D721Med (cell line): ENCODE results near the gene GAGE12J.
"Not testable (repeated sequence)": the region's sequence is repeated elsewhere in the genome, so short reads cannot be mapped to it uniquely, and the experiment has no call there.

Experiments
- DNase-seq: peaks from one replicate; pipeline ENCODE4 v3.0.0; 2011; ENCODE audit warnings: low spot score; ENCODE audit not compliant: insufficient read length
- FAIRE-seq: peaks from 2 replicates; lab custom pipeline; 2011; peaks lifted over from hg19 to GRCh38; lab: Jason Lieb, UNC
- CTCF ChIP-seq: IDR thresholded peaks from 2 replicates; pipeline ENCODE4 v1.5.1; 2012; ENCODE audit warnings: mild to moderate bottlenecking, control low read depth; ENCODE audit not compliant: insufficient read depth; ENCODE audit errors: missing control alignments

Gene GAGE12J

DNA sequence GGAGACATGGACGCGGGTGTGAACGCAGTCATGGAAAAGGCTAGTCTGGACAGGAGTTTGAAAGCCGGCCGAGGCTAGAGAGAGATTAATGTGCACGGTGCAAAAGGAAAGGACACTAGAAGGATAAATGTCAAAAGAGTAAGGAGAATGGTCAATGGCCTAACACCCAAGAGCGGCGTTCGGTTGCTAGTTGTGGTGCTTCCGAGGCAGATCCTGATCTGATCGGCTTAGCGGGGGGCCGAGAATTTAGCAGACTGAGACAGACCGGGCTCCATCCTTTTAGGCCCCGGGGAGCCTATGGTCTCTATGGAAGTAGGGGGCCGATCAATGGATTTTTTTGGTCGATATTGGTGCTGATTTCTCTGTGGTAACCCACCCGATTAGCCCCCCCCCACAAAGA is 11.5 kb upstream of the GAGE12J start:
- FAIRE-seq, result no peak

DNA sequence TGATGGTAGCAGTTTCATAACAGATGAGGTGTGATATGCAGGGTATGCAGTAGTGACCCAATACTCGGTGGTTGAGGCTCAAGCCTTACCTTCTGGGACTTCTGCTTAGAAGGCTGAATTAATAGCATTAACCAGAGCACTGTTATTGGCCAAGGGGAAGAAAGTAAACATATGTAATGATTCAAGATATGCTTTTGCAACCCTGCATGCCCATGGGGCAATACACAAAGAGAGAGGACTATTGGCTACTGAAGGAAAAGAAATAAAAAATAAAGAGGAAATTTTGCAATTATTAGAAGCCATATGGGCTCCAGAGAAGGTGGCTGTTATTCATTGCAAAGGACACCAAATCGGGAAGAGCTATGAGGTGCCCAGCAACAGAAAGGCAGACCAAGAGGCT is 9.7 kb upstream of the GAGE12J start:
- no peak for DNase-seq
- FAIRE-seq, result no peak
- no peak for TF ChIP-seq CTCF

More for the DNA sequence above, 11.5 kb upstream of the GAGE12J start:
- DNase-seq, result no peak
- no peak for TF ChIP-seq CTCF

DNA sequence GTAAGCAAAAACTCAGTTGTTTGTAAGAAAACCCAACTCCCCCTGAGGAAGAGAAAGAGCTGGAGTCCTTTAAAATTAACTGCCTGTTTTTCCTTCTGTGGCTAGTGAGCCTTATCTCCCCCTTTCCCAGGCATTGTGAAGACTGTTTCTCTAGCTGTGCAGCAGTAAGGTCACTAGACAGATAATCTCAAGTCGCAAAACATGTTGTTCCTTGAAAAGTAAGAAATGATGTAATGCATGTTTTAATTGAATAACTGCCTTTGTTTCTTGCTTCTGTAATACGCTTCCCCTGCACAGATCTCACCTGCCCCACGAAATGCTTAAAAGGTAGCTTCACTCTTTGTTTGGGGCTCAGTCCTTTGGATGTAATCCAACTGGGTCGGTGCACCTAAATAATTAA is 5.8 kb upstream of the GAGE12J start:
- DNase-seq, result no peak
- no peak for FAIRE-seq
- no peak for TF ChIP-seq CTCF

DNA sequence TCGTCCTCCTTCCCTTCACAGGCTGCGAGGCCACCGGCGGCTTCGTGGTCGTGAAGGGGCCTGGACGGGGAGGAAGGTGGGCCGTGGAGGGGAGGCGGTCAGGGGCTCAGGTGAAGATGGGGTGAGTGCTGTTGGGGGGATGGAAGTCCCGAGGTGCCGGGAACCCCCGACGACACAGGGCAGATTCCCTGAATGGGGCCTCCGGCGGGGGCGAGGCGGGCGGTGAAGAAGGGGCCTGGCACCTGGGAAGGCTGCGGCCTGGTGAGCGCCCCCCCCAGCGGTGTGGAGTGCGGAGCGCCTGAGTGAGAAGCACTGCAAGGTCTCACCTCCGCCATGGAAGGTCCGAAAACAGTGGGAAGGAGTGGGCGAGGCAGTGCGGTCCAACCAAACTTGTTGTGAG is 429 bp downstream of the GAGE12J start:
- FAIRE-seq, result not testable (repeated sequence)

DNA sequence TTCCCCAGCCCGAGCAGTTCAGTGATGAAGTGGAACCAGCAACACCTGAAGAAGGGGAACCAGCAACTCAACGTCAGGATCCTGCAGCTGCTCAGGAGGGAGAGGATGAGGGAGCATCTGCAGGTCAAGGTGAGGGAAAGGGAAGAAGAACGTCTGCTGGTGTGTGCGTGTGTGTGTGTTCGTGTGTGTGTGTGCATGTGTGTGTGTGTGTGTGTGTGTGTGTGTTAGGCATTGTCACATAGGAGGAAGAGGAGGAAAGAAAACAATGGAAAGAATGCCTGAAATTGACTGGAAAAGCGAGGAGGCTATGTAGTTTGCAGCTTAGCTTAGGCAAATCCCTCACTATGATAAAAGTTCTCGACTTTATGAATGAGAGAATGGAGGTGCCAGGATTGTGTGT is 1.9 kb downstream of the GAGE12J start:
- not testable (repeated sequence) for FAIRE-seq, DNase-seq

More for the DNA sequence above, 429 bp downstream of the GAGE12J start:
- DNase-seq, result not testable (repeated sequence)

- DNase-seq, FAIRE-seq: not testable (repeated sequence)
Observed at GRCh38 chrX:49330421-49330820, 8.6 kb downstream of the GAGE12J start.

DNA sequence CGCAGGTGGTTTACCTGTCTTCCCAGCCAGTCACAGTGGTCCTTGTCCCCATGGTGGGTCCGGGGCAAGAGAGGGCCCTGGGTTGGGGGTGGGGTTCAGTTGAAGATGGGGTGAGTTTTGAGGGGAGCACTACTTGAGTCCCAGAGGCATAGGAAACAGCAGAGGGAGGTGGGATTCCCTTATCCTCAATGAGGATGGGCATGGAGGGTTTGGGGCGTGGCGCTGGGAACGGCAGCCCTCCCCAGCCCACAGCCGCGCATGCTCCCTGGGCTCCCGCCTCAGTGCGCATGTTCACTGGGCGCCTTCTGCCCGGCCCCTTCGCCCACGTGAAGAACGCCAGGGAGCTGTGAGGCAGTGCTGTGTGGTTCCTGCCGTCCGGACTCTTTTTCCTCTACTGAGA is 9.4 kb downstream of the GAGE12J start, which contains the start of gene GAGE13:
TSS of gene GAGE13 (plus strand) at position 301 of the 400 bp plus-strand sequence. CDS start 1,156 bp downstream, outside the sequence.
- FAIRE-seq, DNase-seq: not testable (repeated sequence)

DNA sequence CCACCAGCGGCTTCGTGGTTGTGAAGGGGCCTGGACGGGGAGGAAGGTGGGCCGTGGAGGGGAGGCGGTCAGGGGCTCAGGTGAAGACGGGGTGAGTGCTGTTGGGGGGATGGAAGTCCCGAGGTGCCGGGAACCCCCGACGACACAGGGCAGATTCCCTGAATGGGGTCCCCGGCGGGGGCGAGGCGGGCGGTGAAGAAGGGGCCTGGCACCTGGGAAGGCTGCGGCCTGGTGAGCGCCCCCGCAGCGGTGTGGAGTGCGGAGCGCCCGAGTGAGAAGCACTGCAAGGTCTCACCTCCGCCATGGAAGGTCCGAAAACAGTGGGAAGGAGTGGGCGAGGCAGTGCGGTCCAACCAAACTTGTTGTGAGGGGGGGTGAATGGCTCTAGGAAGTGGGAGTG is 10.0 kb downstream of the GAGE12J start:
- FAIRE-seq, DNase-seq: not testable (repeated sequence)

- DNase-seq, FAIRE-seq: not testable (repeated sequence)
Observed at GRCh38 chrX:49341449-49341848, 19.6 kb downstream of the GAGE12J start.

- not testable (repeated sequence) for FAIRE-seq, DNase-seq
Observed at GRCh38 chrX:49344496-49345175, 22.8 kb downstream of the GAGE12J start.

GRCh38 chrX:49345402-49345801 is 23.6 kb downstream of the GAGE12J start:
- not testable (repeated sequence) for FAIRE-seq

DNA sequence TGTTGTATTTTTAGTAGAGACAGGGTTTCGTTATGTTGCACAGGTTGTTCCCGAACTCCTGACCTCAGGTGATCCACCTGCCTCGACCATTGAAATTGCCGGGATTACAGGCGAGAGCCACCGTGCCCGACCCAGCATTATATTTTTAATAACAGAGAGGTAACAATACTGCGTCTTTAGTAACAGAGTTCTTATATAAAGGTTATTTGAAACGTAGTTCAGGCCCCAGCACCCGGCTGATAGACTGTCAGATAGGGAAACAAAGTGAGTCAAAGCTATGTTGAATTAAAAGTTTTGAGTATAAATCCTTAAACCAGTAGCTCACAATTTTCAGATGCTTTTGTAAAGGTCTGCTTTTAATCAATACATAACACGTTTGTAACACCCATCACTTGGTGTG is 24.3 kb downstream of the GAGE12J start:
- not testable (repeated sequence) for DNase-seq, FAIRE-seq

More at GRCh38 chrX:49345402-49345801, 23.6 kb downstream of the GAGE12J start:
- DNase-seq, result not testable (repeated sequence)
